ENCODE data around the gene FAM229A.
"Not testable (repeated sequence)": the region's sequence is repeated elsewhere in the genome, so short reads cannot be mapped to it uniquely, and the experiment has no call there.

Gene FAM229A

DNA sequence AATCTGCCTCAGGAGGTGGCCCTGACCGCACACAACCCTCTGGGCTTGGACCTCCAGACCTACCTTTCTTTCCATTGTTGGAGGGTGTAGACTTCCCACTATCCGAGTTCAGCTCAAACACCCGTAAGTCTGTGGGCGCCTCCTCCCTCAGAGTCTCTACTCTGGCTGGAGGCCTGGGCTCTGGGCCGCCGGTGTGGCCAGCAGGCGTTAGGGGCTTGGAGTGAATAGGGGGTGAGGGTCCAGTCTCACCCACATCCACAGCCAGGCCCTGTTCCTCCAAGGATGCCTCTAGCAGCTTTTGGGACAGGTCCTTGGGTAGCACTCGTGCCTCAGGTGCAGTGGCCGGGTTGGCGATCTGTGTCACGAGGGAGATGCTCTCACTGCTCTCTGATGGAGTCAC is 13.9 kb upstream of the FAM229A start:
- DNase-seq, result no peak

DNA sequence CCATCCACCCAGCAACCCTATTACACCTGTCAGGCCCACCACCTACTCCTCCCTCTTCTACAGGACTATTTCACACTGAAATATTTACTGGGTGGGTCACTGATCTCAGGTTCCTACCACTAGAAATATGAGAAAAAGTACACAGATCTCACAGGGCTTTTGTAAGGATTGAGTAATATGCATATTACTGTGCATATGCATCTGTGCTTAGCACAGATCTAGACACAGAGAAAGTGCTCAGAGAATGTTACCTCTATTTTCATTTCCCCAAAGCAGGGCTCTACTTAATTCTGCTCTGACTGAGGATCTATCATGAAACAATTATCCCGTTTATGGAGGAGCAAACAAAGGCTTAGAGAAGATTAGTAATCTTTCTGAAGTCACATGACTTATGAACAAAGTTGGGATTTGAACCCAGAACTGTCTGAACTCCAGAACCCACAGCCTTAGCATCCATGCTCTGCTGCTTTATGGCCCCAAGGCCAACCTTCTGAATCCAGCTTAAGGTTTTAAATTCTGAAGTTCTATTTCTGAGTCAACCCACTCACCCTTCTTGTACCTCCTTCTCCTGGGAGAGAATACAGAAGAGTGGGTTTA is 11.8 kb upstream of the FAM229A start:
- DNase-seq, result no peak

DNA sequence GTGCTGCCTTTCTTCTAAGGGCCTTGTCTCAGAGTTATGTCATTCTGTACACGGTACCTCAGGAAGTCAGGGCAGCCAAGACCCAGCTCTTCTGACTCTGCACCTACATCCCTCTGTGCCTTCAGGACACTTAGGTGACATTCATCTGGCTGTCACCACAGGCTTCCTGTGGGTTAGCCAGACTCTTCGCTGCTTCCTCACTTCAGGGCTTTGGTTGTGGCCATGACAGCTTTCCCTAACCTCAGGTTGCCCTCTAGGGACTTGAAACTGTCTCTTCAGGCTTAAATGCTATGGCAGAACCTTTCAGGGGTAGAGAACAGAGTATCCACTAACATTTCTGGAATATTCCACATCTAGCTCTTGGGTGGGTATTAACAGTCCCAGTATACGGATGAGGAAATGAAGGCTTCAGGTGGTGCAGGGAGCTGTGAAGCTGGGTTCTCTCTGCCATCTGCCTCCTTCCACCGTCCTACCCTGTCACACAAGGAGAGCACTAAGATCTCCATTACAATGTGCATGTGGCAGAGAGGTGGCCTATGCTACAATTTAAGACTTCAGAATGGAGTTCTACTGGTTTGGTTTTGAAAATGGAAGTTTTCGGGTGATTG is 10.0 kb upstream of the FAM229A start:
- DNase-seq, result no peak

GRCh38 chr1:32367912-32368635 is 5.8 kb upstream of the FAM229A start:
- DNase-seq, result no peak

- no peak for DNase-seq
Observed at GRCh38 chr1:32365445-32365844, 3.2 kb upstream of the FAM229A start.

DNA sequence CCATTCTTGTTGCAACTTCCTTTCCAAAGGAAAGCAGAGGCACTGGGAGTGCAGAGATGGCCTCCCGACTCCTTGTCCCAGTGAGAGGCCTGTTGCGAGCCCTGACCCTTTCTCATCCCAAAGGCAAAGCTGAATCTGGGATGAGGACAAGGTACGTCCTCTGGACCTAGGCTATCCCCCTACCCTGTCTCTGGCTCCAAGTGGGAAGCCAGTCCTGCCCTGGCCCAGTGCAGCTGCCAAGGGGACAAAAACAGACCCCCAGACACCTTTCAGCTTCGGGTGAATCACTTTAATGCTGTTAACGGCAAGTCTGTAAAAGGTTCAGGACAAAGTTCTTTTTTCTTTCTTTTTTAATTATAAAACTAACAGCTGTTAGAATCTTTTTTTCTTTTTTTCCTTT is 2.6 kb upstream of the FAM229A start:
- DNase-seq, result no peak

- no peak for DNase-seq
Observed at GRCh38 chr1:32363713-32364112, 1.4 kb upstream of the FAM229A start.

GRCh38 chr1:32361674-32362473 is 411 bp downstream of the FAM229A start:
- DNase-seq, result peak; percentile 44

DNA sequence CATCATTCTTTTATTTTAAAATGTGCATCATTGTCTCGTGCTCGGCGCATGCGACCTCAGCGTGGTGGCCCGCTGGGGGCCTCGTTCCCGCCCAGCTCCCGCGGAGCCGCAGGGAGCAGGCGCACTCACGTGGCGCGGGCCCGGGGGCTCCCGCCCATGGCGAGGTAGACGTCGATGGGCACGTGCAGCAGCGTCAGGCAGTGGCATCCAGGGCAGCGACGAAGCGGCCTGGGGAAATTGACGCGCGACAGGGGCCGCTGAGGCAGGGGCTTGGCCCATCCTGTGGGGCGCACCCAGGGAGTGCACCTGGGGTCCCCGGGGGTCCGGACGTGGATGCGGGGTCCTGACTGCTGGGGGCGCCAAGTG is 994 bp downstream of the FAM229A start:
- DNase-seq, result no peak

DNA sequence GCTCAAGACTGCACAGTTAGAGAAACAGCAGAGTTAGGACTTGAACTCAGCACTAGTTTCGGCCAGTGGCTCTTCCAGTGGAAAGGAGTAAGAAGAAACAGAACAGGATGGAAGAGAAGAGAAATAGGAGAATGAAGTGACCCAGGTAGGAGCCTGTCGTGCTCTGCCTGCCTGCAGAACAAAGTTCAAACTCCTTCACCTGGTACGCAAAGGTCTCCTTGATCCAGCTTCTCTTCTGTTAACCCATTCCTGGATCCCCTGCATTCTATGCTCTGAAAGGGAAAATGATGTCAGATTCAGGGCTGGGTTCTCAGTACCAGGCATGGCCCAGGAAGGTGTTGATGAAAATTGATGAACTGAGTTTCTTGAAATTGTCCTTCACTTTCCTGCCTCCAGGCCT is 3.9 kb downstream of the FAM229A start:
- DNase-seq, result no peak

DNA sequence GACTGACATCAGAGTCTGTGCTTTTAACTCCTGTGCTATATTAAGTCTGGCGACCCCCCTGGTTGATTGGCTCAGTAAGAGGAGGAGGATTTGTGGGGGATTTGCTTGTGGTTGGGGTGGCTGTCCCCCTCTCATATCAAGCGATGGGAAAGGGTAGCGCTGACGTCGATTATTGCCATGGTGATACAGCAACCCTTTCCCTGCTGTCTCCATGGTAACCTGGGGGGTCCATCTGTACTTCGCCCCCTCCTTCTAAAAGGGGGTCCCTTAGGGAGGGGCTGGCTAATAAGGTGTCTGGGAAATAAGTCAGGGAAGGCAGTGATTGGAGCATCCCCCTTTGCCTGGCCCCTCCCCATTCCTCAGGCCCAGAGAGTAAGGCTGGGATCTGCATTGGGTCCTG is 4.7 kb downstream of the FAM229A start:
- no peak for DNase-seq

- no peak for DNase-seq
Observed at GRCh38 chr1:32356478-32356877, 5.8 kb downstream of the FAM229A start.

- DNase-seq, result not testable (repeated sequence)
Observed at GRCh38 chr1:32355778-32356177, 6.5 kb downstream of the FAM229A start.

DNA sequence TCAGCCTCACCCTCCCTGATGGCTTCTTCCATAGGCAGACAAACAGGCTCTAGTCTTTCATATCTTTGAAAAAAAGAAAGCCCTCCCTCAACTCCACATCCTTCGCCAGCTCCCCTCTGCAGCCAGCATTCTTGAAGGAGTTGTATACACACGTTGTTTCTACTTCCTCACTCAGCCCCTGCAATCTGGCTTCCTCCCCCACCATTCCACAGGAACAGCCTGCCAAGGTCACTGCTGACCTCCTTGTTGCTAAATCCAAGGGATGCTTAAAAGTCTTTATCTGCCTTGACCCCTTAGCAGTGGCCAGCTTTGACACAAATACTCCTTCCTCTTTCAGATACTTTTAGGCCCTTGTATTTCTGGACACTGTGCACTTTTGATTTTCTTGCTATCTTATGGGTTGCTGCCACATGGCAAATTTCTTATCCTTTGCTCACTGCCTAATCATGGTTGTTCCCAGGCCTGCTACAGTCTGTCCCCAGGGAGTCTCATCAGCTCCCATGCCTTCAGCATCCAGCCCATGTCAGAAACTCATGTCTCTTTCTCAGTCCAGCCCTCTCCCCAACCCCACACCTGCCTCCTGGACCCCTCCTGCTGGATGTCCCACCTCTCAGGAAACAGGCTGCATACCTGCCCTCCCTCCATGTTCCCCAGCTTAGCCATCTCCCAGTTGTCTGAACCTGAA is 8.3 kb downstream of the FAM229A start:
- DNase-seq, result no peak

GRCh38 chr1:32353431-32353830 is 8.9 kb downstream of the FAM229A start:
- no peak for DNase-seq

- DNase-seq, result no peak
Observed at GRCh38 chr1:32352831-32353383, 9.4 kb downstream of the FAM229A start.

- no peak for DNase-seq
Observed at GRCh38 chr1:32352239-32352745, 10.0 kb downstream of the FAM229A start.

DNA sequence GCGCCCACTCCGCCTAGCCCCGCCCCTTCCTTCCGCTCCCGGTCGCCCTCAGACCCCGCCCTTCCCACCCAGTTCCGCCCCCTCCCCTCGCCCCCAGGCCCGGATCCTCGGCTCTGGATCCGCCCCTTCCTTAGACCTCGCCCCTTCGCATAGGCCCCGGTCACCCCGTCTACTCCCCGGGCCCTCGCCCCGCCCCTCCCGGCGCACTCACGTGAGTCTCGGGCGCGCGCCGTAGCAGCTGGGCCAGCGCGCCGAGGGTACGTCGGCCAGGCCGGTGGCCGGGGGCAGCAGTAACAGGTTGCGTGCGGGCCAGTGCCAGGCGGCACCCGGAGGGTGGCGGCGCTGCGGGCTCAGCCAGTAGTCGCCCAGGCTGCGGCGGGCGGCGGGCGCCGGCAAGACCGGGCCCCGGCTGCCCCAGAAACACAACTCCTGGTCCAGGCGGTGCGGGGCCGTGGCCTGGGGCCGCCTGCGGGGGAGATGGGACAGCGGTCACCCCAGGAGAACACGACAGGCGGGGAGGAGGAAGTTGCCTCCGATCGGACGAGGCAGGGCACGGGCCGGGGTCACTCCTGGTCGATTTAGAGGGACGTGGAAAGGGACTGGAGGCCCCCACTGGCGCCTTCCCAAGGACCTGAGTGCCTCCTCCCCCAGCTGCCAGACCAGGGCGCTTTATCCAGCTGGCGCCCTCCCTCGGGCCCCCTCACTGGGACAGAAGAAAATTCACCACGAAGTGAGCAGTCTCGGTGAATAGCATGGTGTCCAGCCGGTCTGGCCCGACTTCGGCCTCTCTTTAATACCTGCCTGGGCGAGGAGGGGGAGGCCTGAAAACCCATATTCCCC is 10.7 kb downstream of the FAM229A start:
- DNase-seq, result peak; percentile 94

DNA sequence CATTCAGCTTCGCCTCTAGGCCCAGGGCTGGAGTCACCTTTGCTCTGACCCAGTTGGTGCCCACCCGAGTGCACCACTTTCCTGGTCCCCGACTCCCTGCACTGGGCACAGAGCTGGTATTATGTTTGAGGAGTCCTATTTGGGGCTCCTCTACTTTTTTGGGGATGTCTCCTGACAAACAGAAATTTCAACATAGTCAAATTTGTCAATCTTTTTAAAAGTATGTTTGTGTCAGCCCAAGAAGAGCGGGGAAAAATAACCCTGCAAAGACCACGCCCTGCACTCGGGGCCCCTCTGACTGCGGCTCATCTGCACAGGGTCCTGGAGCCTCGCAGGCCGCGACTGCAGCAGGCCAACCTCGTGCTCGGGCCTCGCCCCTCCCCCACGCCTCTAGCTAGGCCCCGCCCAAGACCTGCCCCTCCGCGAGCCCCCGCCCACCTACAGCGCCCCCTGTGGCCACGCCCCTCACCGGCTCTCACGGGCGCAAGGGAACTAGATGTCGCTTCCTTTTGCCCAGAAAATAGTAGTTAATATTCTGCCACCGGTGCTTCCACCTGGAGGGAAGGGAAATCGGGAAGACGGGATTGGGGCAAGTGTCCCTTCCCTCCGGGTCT is 11.4 kb downstream of the FAM229A start:
- no peak for DNase-seq

DNA sequence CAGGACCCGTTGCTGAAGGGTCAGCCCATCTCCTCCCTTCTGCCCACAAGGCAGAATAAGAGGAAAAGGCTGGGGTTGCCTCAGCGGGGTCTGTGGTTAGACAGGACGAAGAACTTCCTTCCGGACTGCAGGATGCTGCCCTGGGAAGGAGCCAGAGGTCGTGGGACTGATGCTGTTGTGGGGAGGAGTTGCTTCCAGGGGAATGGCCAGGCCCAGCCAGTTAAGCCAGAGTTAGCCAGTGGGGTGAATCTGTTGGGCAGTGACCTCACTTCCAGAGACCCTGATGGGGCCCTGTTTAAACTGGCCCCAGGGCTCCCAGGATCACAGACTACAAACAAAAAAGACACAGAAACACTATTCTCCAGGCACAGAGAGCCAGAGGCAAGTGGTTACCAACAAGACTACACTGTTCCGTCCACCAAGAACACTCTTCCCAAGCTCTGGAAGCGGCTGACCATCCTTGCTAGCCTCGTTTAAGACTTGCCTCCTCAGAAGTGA is 13.0 kb downstream of the FAM229A start:
- DNase-seq, result no peak

All from DMS79 treated with DMSO at 0.1 percent for 48 hours (cell line).